GM23338 (cell line): ENCODE data around the gene PLXNA2.

Experiments
- ETS1 ChIP-seq: IDR thresholded peaks from 2 replicates; pipeline ENCODE4 v1.6.1; 2016; ENCODE audit warnings: antibody characterized with exemption
- EZH2 ChIP-seq: fragments of 200-600 bp; sonication (generic); IDR thresholded peaks from one replicate; pipeline ENCODE4 v1.8.0; 2017; ENCODE audit warnings: antibody characterized with exemption, mild to moderate bottlenecking, low read depth; ENCODE audit not compliant: unreplicated experiment
- EZH2phosphoT487 ChIP-seq: fragments of 200-600 bp; sonication (generic); IDR thresholded peaks from one replicate; pipeline ENCODE4 v1.8.1; 2018; ENCODE audit warnings: antibody characterized with exemption; ENCODE audit not compliant: unreplicated experiment
- JUNB ChIP-seq: IDR thresholded peaks from one replicate; pipeline ENCODE4 v1.6.1; 2016; ENCODE audit warnings: antibody characterized with exemption; ENCODE audit not compliant: unreplicated experiment
- POLR2AphosphoS5 ChIP-seq: IDR thresholded peaks from 2 replicates; pipeline ENCODE4 v1.6.1; 2016; ENCODE audit warnings: antibody characterized with exemption, low read depth
- REST ChIP-seq: IDR thresholded peaks from one replicate; pipeline ENCODE4 v1.6.1; 2018; ENCODE audit warnings: antibody characterized with exemption; ENCODE audit not compliant: unreplicated experiment
- STAT1 ChIP-seq: IDR thresholded peaks from one replicate; pipeline ENCODE4 v1.6.1; 2016; ENCODE audit warnings: antibody characterized with exemption; ENCODE audit not compliant: unreplicated experiment
- TF ChIP-seq, protein P1 (sequence below), 2 experiments: fragments of 200-600 bp in 1 of 2; sonication (generic) in 1 of 2; conservative IDR thresholded peaks; 2 replicates each; pipeline versions ENCODE4 v1.5.1 to v1.6.1; 2016 to 2017; ENCODE audit warnings: antibody characterized with exemption in 2 of 2, low read depth in 2 of 2, mild to moderate bottlenecking in 2 of 2, moderate library complexity in 1 of 2

DNA sequence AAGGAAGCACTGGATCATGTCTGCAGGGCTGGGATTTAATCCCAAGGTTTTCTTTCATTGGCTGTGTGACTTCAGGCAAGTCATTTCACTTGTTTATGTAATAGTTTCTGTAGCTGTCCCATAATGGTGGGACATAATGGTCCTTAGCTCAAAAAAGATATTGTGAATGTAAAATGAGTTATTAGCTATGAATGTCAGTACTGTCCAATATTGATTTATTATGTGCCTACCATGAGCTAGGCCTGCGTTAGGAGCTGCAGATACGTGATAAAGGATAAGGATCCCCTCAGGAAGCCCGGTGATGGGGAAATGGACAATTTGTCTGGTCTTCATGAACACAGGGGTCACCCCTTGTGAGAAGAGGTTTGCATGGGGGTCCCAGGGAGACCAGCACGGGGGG is 95.8 kb downstream of the PLXNA2 start:
- TF ChIP-seq, protein P1, sequence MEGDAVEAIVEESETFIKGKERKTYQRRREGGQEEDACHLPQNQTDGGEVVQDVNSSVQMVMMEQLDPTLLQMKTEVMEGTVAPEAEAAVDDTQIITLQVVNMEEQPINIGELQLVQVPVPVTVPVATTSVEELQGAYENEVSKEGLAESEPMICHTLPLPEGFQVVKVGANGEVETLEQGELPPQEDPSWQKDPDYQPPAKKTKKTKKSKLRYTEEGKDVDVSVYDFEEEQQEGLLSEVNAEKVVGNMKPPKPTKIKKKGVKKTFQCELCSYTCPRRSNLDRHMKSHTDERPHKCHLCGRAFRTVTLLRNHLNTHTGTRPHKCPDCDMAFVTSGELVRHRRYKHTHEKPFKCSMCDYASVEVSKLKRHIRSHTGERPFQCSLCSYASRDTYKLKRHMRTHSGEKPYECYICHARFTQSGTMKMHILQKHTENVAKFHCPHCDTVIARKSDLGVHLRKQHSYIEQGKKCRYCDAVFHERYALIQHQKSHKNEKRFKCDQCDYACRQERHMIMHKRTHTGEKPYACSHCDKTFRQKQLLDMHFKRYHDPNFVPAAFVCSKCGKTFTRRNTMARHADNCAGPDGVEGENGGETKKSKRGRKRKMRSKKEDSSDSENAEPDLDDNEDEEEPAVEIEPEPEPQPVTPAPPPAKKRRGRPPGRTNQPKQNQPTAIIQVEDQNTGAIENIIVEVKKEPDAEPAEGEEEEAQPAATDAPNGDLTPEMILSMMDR (conservative IDR thresholded peaks at IDR 0.05; ENCODE audit: low read depth in 2 of 2), result no peak
- TF ChIP-seq REST, result no peak
- TF ChIP-seq EZH2, result no peak
- no peak for TF ChIP-seq STAT1
- no peak for TF ChIP-seq ETS1
- no peak for TF ChIP-seq POLR2AphosphoS5
- no peak for TF ChIP-seq EZH2phosphoT487
- no peak for TF ChIP-seq JUNB
